ENCODE data around the gene SLC17A3. TPM values are rescaled to one million over a fixed set of nuclear protein-coding genes. Genes with fewer than 3 reads are reported as not detected.

SLC17A3 gene
- total RNA-seq, 1 donor from 2014 or later = not detected

DNA sequence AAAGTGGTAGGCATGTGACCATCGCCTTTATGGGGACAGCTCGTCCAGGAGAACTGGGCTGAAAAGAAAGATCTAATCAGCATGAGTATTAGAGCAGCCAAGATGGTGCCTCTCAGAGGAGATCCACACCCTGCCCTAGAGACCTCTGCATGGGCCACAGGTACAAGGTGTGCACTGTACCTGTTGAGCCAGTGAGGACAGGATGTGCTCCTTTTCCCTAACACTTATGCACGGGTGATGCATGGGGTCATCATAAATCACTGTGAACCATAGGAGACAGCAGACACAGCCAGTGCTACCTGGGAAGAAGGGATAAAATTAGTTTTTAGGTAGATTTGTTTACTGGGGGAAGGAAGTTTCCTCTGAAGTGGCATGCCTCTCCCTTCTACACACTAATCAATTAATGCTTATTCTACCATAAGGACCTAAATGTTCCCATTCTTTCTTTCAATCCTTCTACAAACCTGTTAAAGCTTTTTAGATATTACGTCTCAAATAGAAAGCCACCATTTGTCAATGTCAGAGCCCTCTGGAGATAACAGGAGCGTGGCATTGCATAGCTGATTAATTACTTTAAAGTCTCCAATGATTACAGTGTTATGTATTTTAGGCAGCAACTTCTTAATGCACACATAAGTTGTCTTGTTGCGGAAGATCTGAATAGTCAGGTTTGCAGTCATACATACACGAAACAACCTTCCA is 42.9 kb upstream of the SLC17A3 start:
- Mint-ChIP-seq H3K27me3 (no peaks in the 10 kb centered on the region), H3K4me3 (no peak overlapping the region), H3K27ac (no peak overlapping the region), H3K36me3 (no peaks in the 10 kb centered on the region), H3K9me3 (no peaks in the 10 kb centered on the region), H3K4me1 (ENCODE audit: unreplicated experiment) (no peaks in the 10 kb centered on the region)
- TF ChIP-seq, protein P1, sequence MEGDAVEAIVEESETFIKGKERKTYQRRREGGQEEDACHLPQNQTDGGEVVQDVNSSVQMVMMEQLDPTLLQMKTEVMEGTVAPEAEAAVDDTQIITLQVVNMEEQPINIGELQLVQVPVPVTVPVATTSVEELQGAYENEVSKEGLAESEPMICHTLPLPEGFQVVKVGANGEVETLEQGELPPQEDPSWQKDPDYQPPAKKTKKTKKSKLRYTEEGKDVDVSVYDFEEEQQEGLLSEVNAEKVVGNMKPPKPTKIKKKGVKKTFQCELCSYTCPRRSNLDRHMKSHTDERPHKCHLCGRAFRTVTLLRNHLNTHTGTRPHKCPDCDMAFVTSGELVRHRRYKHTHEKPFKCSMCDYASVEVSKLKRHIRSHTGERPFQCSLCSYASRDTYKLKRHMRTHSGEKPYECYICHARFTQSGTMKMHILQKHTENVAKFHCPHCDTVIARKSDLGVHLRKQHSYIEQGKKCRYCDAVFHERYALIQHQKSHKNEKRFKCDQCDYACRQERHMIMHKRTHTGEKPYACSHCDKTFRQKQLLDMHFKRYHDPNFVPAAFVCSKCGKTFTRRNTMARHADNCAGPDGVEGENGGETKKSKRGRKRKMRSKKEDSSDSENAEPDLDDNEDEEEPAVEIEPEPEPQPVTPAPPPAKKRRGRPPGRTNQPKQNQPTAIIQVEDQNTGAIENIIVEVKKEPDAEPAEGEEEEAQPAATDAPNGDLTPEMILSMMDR (conservative IDR thresholded peaks at IDR 0.05) = no peak
- DNase-seq (ENCODE audit: extremely low spot score, unreplicated experiment) = no peak

DNA sequence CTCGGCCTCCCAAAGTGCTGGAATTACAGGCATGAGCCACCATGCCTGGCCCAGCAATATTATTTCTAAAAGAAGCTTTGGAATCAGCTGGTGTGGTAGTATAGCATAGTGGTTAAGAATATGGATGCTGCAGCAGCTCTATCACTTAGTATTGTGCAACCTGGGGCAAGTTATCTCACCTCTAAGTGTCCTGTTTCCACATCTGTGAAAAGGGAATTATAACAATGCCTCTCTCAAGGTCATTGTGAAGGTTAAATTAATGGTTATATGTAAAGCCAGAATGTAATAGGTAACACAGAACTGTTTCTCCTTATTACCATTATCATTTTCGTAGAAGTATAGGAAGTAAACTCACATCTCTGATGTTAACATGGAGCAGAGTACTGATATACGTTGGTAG is 42.3 kb upstream of the SLC17A3 start:
- Mint-ChIP-seq H3K27ac (no peak overlapping the region), H3K27me3 (no peaks in the 10 kb centered on the region), H3K4me1 (ENCODE audit: unreplicated experiment) (no peaks in the 10 kb centered on the region), H3K9me3 (no peaks in the 10 kb centered on the region), H3K36me3 (no peaks in the 10 kb centered on the region), H3K4me3 (no peak overlapping the region)
- TF ChIP-seq, protein P1 (conservative IDR thresholded peaks at IDR 0.05) = no peak
- DNase-seq (ENCODE audit: extremely low spot score, unreplicated experiment) = no peak

DNA sequence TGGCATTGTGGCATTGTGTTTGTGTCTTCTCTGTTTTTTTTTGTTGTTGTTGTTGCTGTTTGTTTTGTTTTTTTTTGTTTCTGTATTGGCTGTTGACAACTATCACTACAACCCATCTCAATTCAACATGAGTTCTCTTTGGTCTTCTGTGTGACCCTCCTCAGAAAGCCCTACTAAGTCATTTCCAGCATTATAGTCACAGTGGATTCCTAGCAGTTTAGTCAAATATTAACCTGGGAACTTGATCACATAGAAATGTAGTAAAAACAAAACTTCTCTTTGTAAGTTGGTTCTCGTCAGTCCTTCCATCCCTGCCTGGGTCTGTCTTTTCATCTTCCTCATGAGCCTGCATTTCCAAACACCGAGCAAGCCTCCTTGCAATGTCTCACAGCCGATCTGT is 39.7 kb upstream of the SLC17A3 start:
- Mint-ChIP-seq H3K27me3 (no peaks in the 10 kb centered on the region), H3K4me1 (ENCODE audit: unreplicated experiment) (no peaks in the 10 kb centered on the region), H3K9me3 (no peaks in the 10 kb centered on the region), H3K27ac (no peak overlapping the region), H3K4me3 (no peak overlapping the region), H3K36me3 (no peaks in the 10 kb centered on the region)
- DNase-seq (ENCODE audit: extremely low spot score, unreplicated experiment) = no peak
- TF ChIP-seq, protein P1 (conservative IDR thresholded peaks at IDR 0.05) = no peak

GRCh38 chr6:25911351-25911750 is 37.3 kb upstream of the SLC17A3 start:
- DNase-seq (ENCODE audit: extremely low spot score, unreplicated experiment) = no peak
- Mint-ChIP-seq H3K4me1 (ENCODE audit: unreplicated experiment) (no peaks in the 10 kb centered on the region), H3K36me3 (no peaks in the 10 kb centered on the region), H3K4me3 (no peak overlapping the region), H3K9me3 (no peaks in the 10 kb centered on the region), H3K27me3 (no peaks in the 10 kb centered on the region), H3K27ac (no peak overlapping the region)
- TF ChIP-seq, protein P1 (conservative IDR thresholded peaks at IDR 0.05) = no peak

GRCh38 chr6:25907475-25908014 is 33.5 kb upstream of the SLC17A3 start:
- no peak for DNase-seq (ENCODE audit: extremely low spot score, unreplicated experiment)
- no peaks in the 10 kb centered on the region for H3K36me3 Mint-ChIP-seq
- no peak overlapping the region for H3K4me3 Mint-ChIP-seq
- H3K4me1 Mint-ChIP-seq (ENCODE audit: unreplicated experiment) = no peaks in the 10 kb centered on the region
- TF ChIP-seq, protein P1 (conservative IDR thresholded peaks at IDR 0.05) = no peak
- H3K27ac Mint-ChIP-seq = no peak overlapping the region
- peaks cover 3% of the 10 kb centered on the region for H3K27me3 Mint-ChIP-seq
- H3K9me3 Mint-ChIP-seq = no peaks in the 10 kb centered on the region

All from type B pancreatic cell (in vitro differentiated cells).